HEK293T (cell line): ENCODE measurements around the gene SLC4A8.

Experiments used
- ELF4 ChIP-seq: fragments of 450-650 bp; IDR thresholded peaks from 2 replicates; pipeline ENCODE4 v1.6.1; 2017; ENCODE audit warnings: antibody characterized with exemption
- FOXM1 ChIP-seq: fragments of 450-650 bp; IDR thresholded peaks from 2 replicates; pipeline ENCODE4 v1.6.1; 2017; ENCODE audit warnings: mild to moderate bottlenecking, borderline replicate concordance
- L3MBTL2 ChIP-seq: fragments of 450-650 bp; conservative IDR thresholded peaks from 2 replicates; pipeline ENCODE4 v1.6.1; 2016; ENCODE audit warnings: mild to moderate bottlenecking
- PKNOX1 ChIP-seq: fragments of 450-650 bp; IDR thresholded peaks from 2 replicates; pipeline ENCODE4 v1.6.1; 2016
- SP1 ChIP-seq: fragments of 450-650 bp; IDR thresholded peaks from 2 replicates; pipeline ENCODE4 v1.6.1; 2017
- TARDBP ChIP-seq: fragments of 450-650 bp; IDR thresholded peaks from 2 replicates; pipeline ENCODE4 v1.6.1; 2016
- ZNF384 ChIP-seq: fragments of 450-650 bp; IDR thresholded peaks from 2 replicates; pipeline ENCODE4 v1.6.1; 2016

DNA sequence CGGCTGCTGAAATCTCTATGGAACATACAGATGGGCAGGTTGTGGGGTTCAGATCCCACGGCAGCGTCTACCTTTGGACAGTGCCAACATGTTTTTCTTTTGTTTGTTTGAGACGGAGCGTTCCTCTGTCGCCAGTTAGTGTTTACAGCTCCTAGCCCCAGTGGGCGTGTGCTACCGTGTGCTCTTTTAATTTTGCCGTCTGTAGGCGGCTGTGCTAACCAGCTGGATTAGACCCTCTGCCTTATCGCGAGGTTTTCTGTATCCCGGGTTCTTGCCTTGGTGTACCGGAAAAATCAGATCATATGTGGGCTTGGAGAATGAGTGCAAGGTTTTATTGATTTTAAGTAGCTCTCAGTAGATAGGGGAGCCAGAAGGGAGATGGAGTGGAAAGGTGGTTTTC lies 23.6 kb upstream of the SLC4A8 start:
- TF ChIP-seq SP1 (no peak), L3MBTL2 (no peak), ELF4 (no peak), ZNF384 (no peak), TARDBP (no peak), FOXM1 (no peak), PKNOX1 (no peak)
